Measurements from ENCODE around the gene LRRC7.
A peak's percentile ranks its signal among the peaks of the same experiment; 100 is the strongest.
"Not testable (repeated sequence)": the region's sequence is repeated elsewhere in the genome, so short reads cannot be mapped to it uniquely, and the experiment has no call there.

LRRC7 gene

DNA sequence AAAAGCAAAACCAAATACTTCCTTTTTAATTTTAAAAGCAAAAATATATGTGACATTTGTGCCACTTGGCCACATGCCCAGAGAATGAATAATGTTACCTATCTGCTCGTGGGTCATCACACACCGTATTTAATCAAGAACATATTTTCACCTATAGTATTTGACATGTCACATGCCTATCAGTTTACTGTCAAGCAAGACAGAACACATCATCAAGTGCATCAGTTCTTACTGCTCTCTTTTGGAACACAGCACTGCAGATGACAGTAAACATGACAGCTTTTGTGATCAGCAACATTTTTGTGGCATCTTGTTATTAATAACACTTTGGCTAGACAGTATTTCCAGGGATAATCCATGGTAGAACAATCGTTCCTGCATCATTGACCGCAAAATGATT, 134.4 kb downstream of the LRRC7 start:
- DNase-seq, result no peak

DNA sequence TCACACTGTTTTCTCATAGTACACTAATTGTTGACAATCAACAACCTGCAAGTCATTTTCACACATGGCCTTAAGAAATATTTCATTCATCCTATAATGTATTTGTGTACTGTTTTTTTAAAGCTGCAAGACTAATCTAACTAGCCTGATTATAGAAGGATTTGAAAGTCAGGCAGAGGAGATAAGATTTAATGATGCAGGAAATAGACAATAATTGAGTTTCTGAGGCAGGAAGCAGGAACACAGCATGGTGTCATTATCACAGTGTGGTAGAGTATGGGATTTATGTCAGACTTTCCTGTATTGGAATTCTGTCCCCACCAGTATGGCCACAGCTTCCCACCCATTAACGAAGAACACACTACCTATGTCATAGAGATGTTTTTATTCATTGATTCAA, 138.8 kb downstream of the LRRC7 start:
- DNase-seq, result no peak

DNA sequence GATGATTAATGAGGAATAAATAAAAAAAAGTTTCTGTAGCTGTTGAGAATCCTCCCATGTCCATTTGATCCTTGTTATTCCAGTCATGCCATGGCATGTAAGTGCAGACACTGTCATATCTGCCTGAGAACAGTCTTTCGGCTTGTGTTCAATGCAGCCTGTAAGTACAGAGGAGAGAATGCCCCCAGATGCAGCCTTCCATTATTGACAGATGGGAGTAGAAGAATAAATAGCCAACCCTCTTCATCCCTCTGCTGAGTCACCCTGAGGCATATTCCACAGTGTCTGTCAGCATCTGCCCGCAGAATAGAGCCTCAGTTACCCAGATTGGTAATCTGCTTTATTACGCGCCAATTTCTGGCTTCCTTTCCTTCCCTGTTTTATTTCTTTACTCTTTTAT, 139.4 kb downstream of the LRRC7 start:
- DNase-seq, result no peak

DNA sequence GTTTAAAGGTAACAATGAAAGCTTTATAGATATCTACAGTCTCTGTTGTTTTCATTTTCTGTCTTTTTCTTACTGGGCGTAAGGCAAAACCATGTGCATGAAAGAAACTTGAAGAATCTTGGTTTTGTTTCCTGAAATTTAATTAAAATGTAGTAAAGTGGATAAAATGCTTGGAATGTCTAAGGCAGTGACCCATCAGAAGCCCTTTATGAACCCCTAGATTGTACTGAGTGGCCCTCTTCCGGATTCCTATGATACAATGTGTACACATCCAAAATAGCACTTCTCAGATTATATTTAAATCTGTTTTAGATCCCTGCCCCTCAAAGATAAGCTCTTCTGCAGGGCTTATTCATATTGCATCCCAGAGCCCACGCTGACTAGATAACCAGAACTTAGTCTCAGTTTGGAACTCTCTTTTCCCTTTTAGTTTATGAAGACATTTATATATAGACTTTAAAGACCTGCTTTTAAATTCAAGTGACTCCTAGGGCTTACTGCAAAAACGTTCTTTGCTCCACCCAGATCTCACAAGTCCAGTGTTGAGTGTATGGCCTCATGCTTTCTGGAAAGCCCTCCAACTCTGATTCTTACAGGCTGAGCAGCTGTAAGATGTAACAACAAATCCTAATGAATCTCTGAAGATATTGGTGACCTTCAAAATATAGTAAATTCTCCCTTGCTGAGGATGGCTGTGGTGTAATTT, 142.9 kb downstream of the LRRC7 start:
- no peak for DNase-seq

DNA sequence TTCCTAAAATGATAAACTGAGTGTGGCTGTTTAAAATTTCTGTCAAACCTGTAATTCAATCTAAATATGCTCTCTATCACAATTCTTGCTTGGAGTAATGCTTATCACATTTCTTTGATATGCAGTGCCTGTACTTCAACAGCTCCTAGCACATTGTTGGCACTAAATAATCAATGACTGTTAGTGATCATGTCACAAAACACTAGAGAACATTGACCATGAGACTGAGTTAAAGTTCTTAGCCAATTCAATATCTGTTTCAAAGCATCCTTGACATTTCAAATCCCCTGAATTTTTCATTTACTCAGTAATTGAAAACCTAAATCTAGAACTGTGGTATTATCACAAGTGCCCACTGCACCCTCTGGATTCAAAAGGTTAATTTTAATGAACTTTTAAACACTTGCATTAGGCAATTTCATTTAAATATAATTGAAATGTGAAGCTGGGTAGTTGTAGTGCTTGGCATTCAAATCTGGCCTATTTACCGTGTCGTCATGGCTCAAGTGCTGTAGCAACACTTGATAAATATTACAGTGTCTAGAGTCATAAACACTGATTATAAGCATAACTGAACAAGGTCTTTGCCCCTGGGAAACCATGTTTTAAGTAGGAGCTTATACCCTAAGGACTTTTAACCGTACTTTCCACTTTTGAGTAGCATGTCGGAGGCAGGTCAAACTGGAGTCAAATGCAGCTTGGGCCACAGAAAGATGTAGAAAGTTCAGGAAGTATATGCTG, 143.6 kb downstream of the LRRC7 start:
- DNase-seq, result no peak

DNA sequence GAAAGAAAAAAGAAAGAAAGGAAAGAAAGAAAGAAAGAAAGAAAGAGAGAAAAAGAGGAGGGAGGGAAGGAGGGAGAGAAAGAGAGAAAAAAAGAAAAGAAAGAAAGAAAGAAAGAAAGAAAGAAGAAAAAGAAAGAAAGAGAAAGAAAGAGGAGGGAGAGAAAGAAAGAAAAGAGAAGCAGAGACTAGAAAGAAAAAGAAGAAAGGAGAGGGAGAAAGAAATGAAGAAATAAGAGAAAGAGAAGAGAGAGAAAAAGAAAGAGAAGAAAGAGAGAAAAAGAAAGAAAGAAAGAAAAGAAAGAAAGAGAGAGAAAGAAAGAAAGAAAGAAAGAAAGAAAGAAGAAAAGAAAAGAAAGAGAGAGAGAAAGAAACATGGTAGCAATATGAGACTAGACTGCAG, 150.1 kb downstream of the LRRC7 start:
- DNase-seq, result not testable (repeated sequence)

DNA sequence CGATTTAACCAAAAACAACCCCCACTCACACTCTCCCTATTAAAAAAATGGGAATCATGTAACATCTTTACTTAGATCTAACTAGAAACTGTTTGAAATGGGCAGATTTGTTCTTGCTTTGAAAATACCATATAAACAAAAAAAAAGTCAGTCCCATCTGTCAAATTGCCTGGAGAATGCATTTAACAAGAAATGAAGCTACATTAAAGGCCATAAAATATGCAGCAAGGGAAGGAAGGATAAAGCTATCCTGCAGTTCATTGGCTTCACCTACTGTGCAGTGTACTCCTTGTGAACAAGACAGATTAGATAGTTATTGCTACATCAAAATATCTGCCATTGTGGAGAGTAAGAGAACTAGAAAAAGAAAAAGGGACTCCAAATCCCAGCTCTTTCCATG, 160.5 kb downstream of the LRRC7 start:
- DNase-seq, result no peak

DNA sequence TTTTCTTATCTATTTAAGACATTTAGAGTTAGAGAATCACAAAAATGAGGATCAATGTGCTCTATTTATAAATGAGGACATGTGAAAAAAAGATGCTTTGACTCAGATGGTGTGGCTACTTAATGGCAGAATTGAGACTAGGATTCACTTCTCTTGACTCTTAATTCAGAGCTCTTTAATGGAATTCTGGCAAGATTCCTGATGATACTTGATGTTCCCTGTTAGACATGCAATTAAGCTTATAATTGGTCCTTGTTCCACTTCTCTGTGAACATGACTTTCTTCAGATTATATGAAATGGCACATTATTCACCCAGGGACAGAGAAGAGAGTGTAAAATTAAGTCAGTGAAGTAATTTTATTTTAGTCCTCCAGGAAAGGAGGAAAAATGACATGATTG, 165.3 kb downstream of the LRRC7 start:
- peak; percentile 77 for DNase-seq

DNA sequence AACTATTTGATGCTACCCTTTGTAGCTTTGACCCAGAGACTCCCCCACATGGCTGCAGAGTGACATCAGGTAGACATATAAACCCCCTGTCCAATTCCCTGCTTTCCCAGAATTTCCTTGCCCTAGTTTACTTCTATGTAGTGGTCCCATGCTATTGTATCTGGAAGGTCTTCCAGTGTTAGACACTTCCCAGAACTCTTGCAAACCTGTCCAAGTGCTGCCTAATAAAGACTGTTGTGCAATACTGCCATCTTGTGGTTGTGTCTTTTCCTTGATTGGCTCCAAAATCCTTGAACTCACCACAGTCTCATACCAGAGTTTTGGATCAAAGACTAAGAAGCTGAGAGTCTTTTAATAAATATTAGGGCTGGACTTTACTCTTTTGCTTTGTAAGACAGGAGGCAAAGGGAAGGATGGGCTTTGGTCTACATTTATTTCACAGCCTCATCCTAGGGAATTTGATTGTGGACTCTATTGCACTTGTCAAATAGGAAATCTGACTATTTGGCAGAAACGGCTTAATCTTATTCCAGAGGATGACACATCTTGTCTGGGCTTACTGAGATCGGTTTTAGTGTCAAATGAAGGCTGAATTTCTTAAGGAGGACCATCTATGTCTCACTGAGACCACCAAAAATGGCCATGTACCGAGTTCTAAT, 169.9 kb downstream of the LRRC7 start:
- peak; percentile 60 for DNase-seq

DNA sequence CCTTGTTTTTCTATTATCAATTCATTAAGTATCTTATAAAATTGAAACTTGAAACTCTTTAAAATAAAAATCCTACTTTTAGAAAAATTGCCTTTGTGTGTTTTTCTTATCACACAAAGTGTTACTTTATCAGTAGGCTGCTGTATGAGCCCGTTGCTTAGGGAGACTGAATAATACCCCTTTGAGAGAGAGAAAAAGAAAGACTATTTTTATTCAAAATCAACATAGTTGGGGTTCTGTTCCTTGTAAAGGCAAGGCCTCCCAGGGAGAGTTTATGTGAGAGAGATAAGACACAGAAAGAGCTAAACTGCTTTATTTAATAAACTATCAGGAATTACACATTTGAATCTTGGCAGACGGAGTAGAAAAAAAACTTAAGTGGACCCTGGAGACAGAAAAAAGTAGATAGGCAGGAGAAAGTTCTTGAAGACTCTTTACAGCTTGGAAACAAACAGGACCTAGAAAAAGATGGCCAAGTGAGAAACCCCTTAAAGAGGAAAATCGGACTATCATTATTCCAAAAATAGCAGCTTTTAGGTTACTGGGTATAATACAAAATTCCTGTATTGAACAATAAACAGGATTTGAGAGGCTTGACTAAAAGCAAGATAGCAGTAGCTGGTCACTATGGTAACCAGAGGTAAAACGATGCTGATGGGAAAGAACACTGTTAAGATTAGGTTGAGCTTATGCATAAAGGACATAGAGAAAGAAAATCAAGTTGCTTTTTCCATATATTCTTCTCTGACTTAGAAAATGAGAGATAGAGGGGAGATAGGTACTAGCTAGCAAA, 170.9 kb downstream of the LRRC7 start:
- no peak for DNase-seq

DNA sequence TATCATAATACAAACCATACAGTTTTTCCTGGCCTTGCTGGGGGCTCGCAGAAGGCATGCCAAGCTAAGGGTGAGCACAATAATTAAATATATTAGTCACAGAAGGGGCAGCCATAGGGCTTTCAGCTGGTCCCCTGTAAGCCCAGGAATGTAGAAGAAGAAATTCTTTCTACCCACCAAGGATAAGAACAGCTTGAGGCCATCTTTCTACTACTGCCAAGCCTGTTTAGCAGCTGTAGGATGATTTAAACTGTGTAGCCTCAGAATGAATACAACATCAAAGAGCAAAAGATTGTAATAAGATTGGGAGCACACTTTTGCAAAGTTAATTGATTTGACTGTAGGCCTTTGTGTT, 171.5 kb downstream of the LRRC7 start:
- no peak for DNase-seq

DNA sequence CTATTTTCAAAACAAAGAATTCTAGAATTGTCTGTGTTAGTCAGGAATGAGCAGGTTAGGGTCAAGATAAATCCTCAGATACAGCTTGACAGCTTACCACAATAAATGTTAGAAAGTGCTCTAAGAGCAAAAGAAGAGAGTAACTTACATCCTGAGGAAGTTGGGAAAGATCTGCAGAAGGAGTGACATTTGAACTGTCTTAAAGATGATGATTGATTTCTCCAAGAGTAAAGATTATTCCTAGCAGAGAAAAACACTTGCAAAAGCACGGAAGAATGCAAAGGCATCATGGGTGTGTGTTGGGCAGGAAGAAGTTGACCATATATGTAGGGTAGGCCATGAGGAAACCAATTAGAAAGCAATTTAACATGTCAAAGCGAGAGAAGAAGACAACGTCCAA, 175.4 kb downstream of the LRRC7 start:
- DNase-seq, result no peak

DNA sequence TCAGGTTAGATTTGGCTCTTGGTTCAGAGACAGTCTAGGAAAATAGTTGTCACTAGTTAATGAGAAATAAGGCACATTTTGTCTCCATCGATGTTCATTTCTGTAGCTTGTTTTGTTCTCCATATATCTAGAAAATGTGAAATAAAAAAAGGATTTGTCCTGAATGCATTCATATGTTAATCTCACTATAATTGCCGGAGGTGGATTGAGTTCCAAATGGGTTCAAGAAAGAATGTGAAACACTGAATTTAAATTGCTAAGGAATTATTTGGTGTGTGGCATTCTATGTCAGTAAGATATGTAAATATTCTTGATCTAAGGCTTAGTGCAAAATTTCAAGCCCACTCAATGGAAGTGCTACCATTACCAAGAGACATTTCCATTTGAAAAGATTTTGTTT, 176.7 kb downstream of the LRRC7 start:
- no peak for DNase-seq

DNA sequence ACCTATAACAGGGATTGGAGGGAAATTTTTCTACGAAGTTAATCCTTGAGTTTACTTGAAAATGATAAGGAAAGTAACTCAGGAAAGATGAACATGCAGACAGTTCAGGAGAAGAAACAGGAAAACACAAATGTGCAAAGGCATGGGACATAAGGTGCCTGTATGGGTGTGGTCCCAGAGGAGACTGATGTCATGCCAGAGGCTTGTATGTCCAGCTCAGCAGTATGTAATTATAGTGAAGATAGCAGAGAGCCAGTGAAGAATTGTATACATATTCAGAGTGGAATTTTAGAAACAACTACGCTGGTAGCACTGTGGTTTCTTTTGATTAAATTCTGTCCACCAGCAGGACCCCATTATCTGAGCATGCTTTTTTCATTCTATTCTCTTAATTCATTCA, 179.5 kb downstream of the LRRC7 start:
- DNase-seq, result no peak

DNA sequence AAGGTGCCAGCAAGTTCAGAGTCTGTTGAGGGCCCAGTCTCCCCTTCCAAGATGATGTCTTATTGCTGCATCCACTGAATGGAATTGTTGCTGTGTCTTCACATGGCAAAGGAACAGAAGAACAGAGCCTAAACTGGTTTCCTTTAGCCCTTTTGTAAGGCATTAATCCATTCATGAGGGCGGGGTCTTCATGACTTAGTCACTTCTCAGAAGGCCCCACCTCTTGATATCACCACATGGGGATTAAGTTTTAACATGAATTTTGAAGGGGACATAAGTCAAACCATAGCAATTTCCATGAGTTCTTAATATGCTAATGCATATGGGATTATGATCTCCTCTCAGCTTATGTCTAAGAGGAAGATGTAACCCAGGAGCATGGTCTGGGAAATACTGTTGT, 182.9 kb downstream of the LRRC7 start:
- no peak for DNase-seq

DNA sequence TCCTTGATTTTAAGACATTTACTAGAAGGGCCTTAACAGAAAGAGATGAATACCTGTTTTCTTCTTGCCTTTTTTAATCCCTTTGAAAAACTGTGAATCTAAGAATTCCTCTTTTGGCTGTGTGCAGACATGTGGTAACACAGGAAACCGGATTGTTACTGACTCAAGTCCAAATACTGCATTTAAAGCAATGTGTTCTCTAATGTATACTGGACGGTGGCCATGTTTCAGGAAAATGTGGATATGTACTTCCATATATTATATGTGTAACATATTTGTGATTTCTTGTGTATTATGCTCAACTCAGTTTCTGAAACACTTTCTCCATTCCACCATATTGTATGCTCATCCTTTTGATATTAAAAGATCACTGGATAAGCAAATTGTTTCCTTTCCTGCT, 185.1 kb downstream of the LRRC7 start:
- DNase-seq, result no peak

DNA sequence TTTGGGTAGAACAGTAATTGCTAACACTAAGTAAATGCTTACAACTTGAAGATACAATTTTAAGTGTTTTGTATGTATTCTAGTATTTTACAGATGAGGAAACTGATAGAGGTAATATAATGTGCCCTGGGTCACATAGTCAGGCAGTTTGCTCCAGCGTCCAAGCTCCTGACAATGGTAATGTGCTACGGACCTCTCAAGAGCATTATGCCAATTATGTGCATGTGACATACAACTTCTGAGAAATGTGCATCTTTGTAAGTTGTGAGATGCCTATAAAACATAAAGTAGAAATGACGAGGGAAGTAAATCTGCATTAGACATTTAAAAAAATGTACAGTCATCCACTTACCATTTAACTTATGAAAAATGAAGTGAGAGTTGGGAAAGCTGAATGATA, 186.8 kb downstream of the LRRC7 start:
- DNase-seq, result no peak

DNA sequence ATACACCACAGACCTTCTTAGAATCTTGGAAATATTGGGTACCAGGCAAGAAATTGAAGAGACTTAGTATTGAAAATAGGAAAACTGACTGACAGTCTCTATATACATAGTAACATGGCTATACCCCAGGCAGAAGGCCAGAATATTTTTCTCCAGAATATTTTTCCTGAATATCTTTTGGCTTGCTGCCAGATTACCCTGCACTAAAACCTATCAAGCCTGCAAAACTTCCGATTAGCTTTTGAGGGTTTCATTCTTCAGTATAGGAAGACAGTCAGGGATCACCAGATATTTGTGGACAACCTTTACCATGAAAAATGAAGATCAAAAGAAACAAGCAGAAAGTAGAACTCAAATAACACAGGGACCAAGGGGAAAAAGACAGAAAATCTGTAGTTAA, 187.9 kb downstream of the LRRC7 start:
- peak; percentile 13 for DNase-seq

DNA sequence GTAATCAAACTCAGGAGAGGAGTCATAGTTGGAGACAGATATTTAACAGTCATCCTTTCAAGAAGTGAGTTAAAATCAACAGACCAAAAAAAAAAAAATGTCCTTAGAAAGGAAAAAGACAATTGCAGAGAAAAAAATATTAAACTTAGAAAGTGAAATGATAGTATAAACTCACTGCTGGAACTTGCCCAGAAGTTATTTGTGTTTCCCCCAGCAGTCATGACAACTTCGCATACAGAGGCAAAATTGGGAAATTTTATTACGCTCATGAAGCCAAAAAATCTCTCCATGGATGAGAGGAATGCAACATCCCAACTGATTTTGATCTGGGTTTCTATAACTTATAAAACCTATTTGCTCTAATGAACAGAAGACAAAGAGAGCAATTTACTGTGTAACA, 198.2 kb downstream of the LRRC7 start:
- DNase-seq, result no peak

DNA sequence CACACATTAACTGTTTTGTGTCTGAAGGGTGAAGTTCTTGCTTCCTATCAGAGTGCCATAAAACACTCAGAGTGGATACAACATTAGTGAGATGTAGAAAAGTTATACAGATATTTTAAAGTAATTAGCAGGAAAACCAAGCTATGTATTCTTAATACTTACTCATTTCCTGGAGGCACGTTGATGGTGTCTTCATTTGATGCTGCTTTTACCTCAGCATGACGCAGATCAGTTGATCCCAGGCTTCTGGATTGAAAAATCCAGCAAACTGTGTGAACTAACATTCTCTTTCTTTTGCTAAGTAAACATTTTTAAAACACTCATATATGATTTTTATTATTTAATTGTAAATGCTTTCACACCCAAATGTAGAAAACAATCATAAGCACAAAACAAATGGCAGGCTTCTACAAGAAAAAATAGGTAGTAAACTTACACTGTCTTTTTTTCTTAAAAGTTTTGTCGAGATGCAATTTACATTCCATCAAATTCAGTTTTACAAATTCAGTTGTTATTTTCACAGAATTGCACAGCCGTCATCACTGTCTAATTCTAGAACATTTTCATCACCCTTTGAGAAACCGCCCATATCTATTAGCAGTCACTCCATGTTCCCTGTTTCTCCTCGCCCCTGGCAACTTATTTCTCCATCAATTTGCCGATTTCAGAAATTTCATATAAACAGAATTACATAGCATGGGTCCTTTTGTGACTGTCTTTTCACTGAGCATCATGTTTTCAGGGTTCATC, 198.9 kb downstream of the LRRC7 start:
- no peak for DNase-seq

DNA sequence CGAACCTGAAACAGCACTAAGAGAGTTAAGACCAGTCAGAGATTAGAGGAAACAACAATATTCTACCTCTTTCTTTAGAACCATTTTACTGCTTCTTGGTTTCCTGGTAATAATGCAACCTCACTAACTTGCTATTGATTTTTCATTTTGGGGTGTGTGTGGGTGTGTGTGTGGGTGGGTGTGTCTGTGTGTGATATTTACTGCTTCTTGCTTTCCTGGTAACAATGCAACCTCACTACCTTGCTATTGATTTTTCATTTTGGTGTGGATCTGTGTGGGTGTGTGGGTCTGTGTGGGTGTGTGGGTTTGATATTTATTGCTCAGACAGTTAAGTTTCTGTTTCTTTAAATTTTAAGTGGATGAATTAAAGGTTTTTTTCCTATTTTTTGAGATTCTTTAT, 208.8 kb downstream of the LRRC7 start:
- no peak for DNase-seq

DNA sequence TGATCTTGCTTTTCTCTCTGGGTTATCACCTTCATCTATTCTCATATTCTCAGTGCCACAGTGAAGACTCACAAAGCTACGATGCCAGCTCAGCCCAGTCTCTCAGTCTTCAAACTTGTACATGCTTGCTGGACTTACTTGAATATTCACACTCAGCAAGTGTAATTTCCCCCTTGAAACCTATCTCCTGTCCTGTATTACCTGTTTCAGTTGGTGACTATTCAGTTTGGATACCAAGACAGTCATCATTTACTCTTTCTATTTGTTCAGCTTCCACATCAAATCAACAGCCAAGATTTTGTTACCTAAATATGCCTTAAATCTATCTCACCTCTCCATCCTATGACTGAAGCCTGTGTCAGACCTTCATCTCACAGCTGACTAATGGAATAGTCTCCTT, 209.7 kb downstream of the LRRC7 start:
- DNase-seq, result no peak

DNA sequence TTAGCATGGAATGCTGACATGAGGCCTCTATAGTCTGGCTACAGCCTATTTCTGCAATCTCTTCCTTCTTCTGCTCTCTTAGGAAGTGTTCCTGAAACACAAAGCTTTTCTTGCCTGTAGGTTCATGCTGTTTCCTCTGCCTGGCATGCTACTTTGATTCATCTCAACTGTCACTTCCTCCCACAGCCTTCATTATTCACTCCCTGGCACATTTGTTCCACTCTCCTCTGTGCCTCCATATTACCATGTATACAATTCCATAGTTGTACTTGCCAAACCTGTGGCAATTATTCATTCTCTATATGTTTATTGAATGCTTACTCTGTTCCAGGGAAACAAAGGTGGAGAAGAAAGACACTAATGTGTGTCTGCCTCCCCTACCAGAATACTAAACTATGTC, 210.2 kb downstream of the LRRC7 start:
- DNase-seq, result no peak
